ENCODE data around the gene COPS3. TPM values are rescaled to one million over a fixed set of nuclear protein-coding genes. Genes with fewer than 3 reads are reported as not detected.

The COPS3 gene
- total RNA-seq, 1 donor from 2014 or later = 131 TPM

DNA sequence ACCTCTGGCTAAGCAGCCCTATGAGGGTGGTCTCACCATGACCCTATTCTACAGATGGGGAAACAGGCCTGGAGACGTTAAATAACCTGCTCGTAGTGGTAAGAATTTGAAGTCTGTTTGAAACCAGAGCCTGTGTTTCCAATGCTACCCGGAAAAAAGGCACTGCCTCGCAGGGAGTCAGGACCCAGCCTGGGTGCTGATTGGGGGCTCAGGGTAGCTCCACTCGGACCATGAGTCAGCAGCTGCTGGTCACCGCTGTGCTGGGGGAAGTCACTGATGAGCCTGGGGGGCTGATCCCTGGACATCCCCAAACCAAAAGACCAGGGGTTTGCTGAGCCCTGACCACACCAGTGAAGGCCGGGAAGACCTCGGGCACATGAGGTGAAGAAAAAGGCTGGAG is 65.5 kb downstream of the COPS3 start:
- intact Hi-C loops (cut with micrococcal nuclease) = no loop called here
- no peaks in the 10 kb centered on the region for H3K9me3 Mint-ChIP-seq
- H3K4me1 Mint-ChIP-seq (ENCODE audit: low read depth) = no peaks in the 10 kb centered on the region
- H3K36me3 Mint-ChIP-seq (ENCODE audit: low read depth) = peaks cover 38% of the 10 kb centered on the region
- no peaks in the 10 kb centered on the region for H3K27me3 Mint-ChIP-seq (ENCODE audit: insufficient read depth)
- no peak overlapping the region for H3K4me3 Mint-ChIP-seq
- no peak for DNase-seq (ENCODE audit: low spot score)
- no peak overlapping the region for H3K27ac Mint-ChIP-seq

- no peak overlapping the region for H3K27ac Mint-ChIP-seq
- DNase-seq (ENCODE audit: low spot score) = no peak
- peaks cover 36% of the 10 kb centered on the region for H3K36me3 Mint-ChIP-seq (ENCODE audit: low read depth)
- no peaks in the 10 kb centered on the region for H3K9me3 Mint-ChIP-seq
- no peaks in the 10 kb centered on the region for H3K4me1 Mint-ChIP-seq (ENCODE audit: low read depth)
- intact Hi-C loops (cut with micrococcal nuclease) = no loop called here
- no peaks in the 10 kb centered on the region for H3K27me3 Mint-ChIP-seq (ENCODE audit: insufficient read depth)
- H3K4me3 Mint-ChIP-seq = no peak overlapping the region
These were observed 66.2 kb downstream of the COPS3 start for GRCh38 chr17:17214646-17215436.

DNA sequence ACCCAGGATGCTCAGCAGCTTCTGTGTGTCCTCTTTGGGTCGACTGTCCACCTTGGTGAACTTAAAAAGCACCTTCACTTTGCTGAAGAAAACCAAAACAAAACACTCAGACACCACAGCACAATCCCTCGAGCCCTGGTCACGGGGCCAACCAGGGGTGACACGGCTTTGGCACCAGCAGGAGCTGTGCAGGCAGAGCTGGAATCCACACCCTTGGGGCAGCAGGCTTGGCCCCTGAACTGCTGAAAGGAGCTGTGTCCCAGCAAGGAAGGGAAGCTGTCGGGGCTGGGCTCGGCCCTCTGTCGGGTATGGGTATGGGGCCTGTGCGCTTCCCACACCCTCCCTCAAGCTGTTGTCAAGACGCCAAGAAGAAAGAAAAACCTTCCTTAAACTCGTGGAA is 67.3 kb downstream of the COPS3 start:
- peaks cover 32% of the 10 kb centered on the region for H3K36me3 Mint-ChIP-seq (ENCODE audit: low read depth)
- no peaks in the 10 kb centered on the region for H3K4me1 Mint-ChIP-seq (ENCODE audit: low read depth)
- no peak for DNase-seq (ENCODE audit: low spot score)
- H3K9me3 Mint-ChIP-seq = no peaks in the 10 kb centered on the region
- no peak overlapping the region for H3K27ac Mint-ChIP-seq
- no peaks in the 10 kb centered on the region for H3K27me3 Mint-ChIP-seq (ENCODE audit: insufficient read depth)
- intact Hi-C loops (cut with micrococcal nuclease) = no loop called here
- H3K4me3 Mint-ChIP-seq = no peak overlapping the region

DNA sequence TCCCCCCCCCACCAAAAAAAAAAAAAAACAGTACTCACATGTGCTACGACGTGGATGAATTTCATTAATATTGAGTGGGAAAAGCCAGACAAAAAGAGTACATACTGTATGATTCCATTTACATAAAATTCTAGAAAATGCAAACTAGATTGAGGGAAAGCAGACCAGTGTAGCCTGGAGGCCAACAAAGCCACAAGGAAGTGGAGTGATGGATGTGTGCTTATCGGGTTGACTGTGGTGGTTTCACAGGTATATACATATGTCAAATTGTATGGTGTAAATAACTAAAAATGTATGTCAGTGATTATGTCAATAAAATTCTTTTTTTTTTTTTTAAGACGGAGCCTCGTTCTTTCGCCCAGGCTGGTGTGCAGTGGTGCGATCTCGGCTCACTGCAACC is 73.0 kb downstream of the COPS3 start:
- Mint-ChIP-seq H3K4me3 (no peak overlapping the region), H3K4me1 (ENCODE audit: low read depth) (no peaks in the 10 kb centered on the region), H3K36me3 (ENCODE audit: low read depth) (peaks cover 19% of the 10 kb centered on the region), H3K9me3 (no peaks in the 10 kb centered on the region), H3K27ac (no peak overlapping the region), H3K27me3 (ENCODE audit: insufficient read depth) (no peaks in the 10 kb centered on the region)
- intact Hi-C loops (cut with micrococcal nuclease) = no loop called here
- no peak for DNase-seq (ENCODE audit: low spot score)

DNA sequence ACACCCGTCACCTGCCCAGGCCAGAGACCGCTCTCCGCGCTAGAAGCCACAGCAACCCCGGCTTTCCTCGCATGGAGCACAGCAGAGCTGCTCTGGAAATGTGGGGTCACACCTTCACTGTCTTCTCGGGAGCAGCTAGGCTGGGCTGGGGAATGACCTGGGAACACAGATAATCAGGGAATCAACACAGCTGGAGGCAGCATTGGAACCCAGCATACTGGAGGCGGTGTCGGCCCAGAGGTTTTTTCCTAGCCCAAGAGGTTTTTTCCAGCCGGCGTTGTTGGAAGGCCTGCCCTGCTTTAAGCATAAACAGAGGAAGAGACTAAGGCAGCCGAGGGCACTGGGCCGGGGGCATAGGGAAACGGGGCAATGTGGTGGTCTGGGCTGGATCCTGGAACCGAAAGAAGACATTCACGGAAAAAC is 74.1 kb downstream of the COPS3 start:
- no peaks in the 10 kb centered on the region for H3K9me3 Mint-ChIP-seq
- H3K4me3 Mint-ChIP-seq = no peak overlapping the region
- peaks cover 21% of the 10 kb centered on the region for H3K36me3 Mint-ChIP-seq (ENCODE audit: low read depth)
- DNase-seq (ENCODE audit: low spot score) = no peak
- intact Hi-C loops (cut with micrococcal nuclease) = loop anchor here (1.0 kb wide), 3 partner anchors 22 to 166 kb away; partner anchors contain the start of gene FLCN
- no peaks in the 10 kb centered on the region for H3K27me3 Mint-ChIP-seq (ENCODE audit: insufficient read depth)
- H3K4me1 Mint-ChIP-seq (ENCODE audit: low read depth) = no peaks in the 10 kb centered on the region
- no peak overlapping the region for H3K27ac Mint-ChIP-seq

GRCh38 chr17:17206124-17206912 is 74.7 kb downstream of the COPS3 start, which contains the start of gene PLD6:
PLD6 (minus strand) TSS chr17:17206333; CDS start chr17:17206286, 47 bp downstream.
- Mint-ChIP-seq H3K9me3 (no peaks in the 10 kb centered on the region), H3K36me3 (ENCODE audit: low read depth) (peaks cover 21% of the 10 kb centered on the region), H3K27me3 (ENCODE audit: insufficient read depth) (no peaks in the 10 kb centered on the region), H3K4me1 (ENCODE audit: low read depth) (no peaks in the 10 kb centered on the region), H3K4me3 (peak within 1 kb of the TSS; percentile 87), H3K27ac (peak within 1 kb of the TSS; percentile 93)
- intact Hi-C loops (cut with micrococcal nuclease) = loop anchor here (1.0 kb wide), 3 partner anchors 21 to 165 kb away; partner anchors contain the start of gene FLCN
- peak; percentile 80 for DNase-seq (ENCODE audit: low spot score)

GRCh38 chr17:17205368-17206123 is 75.5 kb downstream of the COPS3 start:
- Mint-ChIP-seq H3K27me3 (ENCODE audit: insufficient read depth) (no peaks in the 10 kb centered on the region), H3K36me3 (ENCODE audit: low read depth) (peaks cover 21% of the 10 kb centered on the region), H3K9me3 (no peaks in the 10 kb centered on the region), H3K4me3 (peak overlapping the region; percentile 87), H3K27ac (peak overlapping the region; percentile 93), H3K4me1 (ENCODE audit: low read depth) (no peaks in the 10 kb centered on the region)
- peak; percentile 24 for DNase-seq (ENCODE audit: low spot score)
- intact Hi-C loops (cut with micrococcal nuclease) = loop anchor here (1.0 to 2.0 kb wide), 5 partner anchors 20 to 164 kb away; partner anchors contain the start of gene FLCN

GRCh38 chr17:17204635-17205231 is 76.3 kb downstream of the COPS3 start:
- H3K27me3 Mint-ChIP-seq (ENCODE audit: insufficient read depth) = no peaks in the 10 kb centered on the region
- H3K4me3 Mint-ChIP-seq = peak overlapping the region; percentile 87
- H3K27ac Mint-ChIP-seq = peak overlapping the region; percentile 78
- no peaks in the 10 kb centered on the region for H3K4me1 Mint-ChIP-seq (ENCODE audit: low read depth)
- intact Hi-C loops (cut with micrococcal nuclease) = loop anchor here (1.0 to 2.0 kb wide), 2 partner anchors 25 to 62 kb away; no protein-coding TSS in a partner anchor
- H3K9me3 Mint-ChIP-seq = no peaks in the 10 kb centered on the region
- peaks cover 21% of the 10 kb centered on the region for H3K36me3 Mint-ChIP-seq (ENCODE audit: low read depth)
- no peak for DNase-seq (ENCODE audit: low spot score)

DNA sequence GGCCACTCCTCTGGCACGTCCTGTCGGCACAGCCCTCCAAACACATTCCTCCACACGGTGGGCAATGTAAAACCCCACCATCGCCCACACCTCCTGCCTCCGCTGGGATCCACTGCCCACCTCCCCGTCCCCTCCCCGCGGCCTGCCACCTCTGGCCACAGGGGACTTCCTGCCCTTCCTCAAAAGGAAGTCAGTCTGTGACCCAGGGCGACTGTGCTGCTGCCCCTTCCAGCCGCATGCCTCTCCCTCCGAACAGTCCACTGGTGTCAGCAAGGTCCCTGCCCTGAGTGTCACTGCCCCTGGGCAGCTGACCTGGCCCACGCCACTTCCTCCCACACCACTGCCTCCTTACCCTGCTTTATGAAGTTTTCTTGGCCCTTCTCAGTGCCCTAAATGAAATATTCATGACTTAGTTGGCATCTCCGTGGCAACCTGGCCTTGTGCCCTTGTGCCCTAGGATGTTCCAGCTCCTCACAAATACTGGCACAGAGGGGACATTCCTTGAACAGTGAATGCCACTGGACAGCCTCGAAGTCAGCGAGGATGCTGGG is 76.9 kb downstream of the COPS3 start:
- DNase-seq (ENCODE audit: low spot score) = no peak
- Mint-ChIP-seq H3K4me1 (ENCODE audit: low read depth) (no peaks in the 10 kb centered on the region), H3K27me3 (ENCODE audit: insufficient read depth) (no peaks in the 10 kb centered on the region), H3K4me3 (peak overlapping the region; percentile 87), H3K27ac (no peak overlapping the region), H3K9me3 (no peaks in the 10 kb centered on the region), H3K36me3 (ENCODE audit: low read depth) (peaks cover 21% of the 10 kb centered on the region)
- intact Hi-C loops (cut with micrococcal nuclease) = loop anchor here (2.0 kb wide), 1 partner anchor 61 kb away; no protein-coding TSS in a partner anchor

- Mint-ChIP-seq H3K4me1 (ENCODE audit: low read depth) (no peaks in the 10 kb centered on the region), H3K4me3 (no peak overlapping the region), H3K27me3 (ENCODE audit: insufficient read depth) (no peaks in the 10 kb centered on the region), H3K9me3 (no peaks in the 10 kb centered on the region), H3K27ac (no peak overlapping the region), H3K36me3 (ENCODE audit: low read depth) (peaks cover 24% of the 10 kb centered on the region)
- intact Hi-C loops (cut with micrococcal nuclease) = no loop called here
- DNase-seq (ENCODE audit: low spot score) = no peak
These were observed 77.8 kb downstream of the COPS3 start for GRCh38 chr17:17203173-17203730.

GRCh38 chr17:17201907-17202306 is 79.1 kb downstream of the COPS3 start:
- intact Hi-C loops (cut with micrococcal nuclease) = no loop called here
- no peak for DNase-seq (ENCODE audit: low spot score)

DNA sequence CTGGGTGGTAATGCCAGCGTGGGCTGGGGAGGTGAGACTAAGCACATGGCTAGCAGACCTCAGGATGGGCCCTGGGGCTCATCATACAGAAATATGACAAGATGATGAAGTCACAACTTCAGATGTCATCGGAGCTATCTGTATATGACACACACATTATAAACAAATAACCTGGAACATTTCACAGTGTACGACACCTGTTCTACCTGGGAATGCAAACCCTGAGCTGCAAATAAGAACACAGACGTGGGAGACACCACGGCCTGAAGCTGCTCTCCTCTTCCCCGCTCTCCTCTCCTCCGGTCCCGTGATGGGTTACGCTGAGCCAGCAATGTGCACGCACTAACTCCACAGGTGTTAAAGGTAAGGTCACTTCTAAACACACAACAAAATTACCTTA is 79.8 kb downstream of the COPS3 start:
- peaks cover 28% of the 10 kb centered on the region for H3K36me3 Mint-ChIP-seq (ENCODE audit: low read depth)
- no peaks in the 10 kb centered on the region for H3K9me3 Mint-ChIP-seq
- DNase-seq (ENCODE audit: low spot score) = no peak
- H3K4me1 Mint-ChIP-seq (ENCODE audit: low read depth) = no peaks in the 10 kb centered on the region
- H3K4me3 Mint-ChIP-seq = no peak overlapping the region
- no peaks in the 10 kb centered on the region for H3K27me3 Mint-ChIP-seq (ENCODE audit: insufficient read depth)
- intact Hi-C loops (cut with micrococcal nuclease) = no loop called here
- no peak overlapping the region for H3K27ac Mint-ChIP-seq

More at GRCh38 chr17:17201907-17202306, 79.1 kb downstream of the COPS3 start:
- Mint-ChIP-seq H3K27me3 (ENCODE audit: insufficient read depth) (no peaks in the 10 kb centered on the region), H3K27ac (no peak overlapping the region), H3K9me3 (no peaks in the 10 kb centered on the region), H3K36me3 (ENCODE audit: low read depth) (peaks cover 28% of the 10 kb centered on the region), H3K4me3 (no peak overlapping the region), H3K4me1 (ENCODE audit: low read depth) (no peaks in the 10 kb centered on the region)

Data from activated T-helper 1 cell treated with anti-CD3 and anti-CD28 coated beads, Interleukin-12 subunit alpha, Interleukin-12 subunit beta, Interleukin-2, Interleukin-4 antibody, amounts not matched to agents 30 ng/mL and 10 ng/mL and 1 ng/mL, durations not matched to agents 14 hours and 24 hours and 36 hours (primary cell).